SK-N-DZ (cell line): ENCODE measurements around the gene LMF1.
"Not testable (repeated sequence)": the region's sequence is repeated elsewhere in the genome, so short reads cannot be mapped to it uniquely, and the experiment has no call there.

Source experiments
- DNase-seq: peaks from one replicate; pipeline ENCODE4 v3.0.0-alpha.2; 2015; ENCODE audit warnings: low spot score

Gene LMF1

DNA sequence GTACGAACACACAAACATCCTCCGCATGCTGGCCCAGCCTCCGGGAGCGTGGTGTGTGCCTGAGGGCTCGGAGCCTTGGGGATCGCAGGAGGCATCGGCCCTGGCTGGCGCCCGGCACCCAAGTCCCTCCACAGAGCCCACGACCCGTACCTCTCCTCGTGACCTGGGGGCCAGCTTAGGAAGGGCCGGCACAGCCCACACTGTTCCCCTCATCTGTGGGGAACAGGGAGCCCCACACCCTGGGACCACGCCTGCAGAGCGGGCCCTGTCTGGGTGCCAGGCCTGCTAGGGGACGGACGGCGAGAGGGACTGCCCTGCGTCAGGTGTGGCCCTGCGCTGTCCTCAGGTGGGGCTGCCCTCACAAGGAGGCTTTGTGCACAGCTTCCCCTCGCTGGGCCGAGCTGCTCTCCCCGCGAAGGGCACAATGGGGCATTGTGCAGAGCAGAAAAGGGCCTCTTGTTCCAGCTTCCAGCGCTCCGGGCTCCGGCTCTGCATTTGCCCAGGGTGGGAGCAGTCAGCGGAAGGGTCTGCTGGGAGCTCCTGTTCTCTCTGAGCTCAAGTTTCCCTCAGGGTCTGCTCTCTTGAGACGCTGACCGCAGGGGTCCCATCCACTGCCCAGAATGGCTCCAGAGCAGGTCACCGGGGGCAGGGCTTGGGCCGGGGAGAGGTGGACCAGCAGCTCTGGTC lies 1.7 kb upstream of the LMF1 start:
- DNase-seq = no peak

GRCh38 chr16:971981-972315 lies 1.2 kb upstream of the LMF1 start:
- DNase-seq = no peak

DNA sequence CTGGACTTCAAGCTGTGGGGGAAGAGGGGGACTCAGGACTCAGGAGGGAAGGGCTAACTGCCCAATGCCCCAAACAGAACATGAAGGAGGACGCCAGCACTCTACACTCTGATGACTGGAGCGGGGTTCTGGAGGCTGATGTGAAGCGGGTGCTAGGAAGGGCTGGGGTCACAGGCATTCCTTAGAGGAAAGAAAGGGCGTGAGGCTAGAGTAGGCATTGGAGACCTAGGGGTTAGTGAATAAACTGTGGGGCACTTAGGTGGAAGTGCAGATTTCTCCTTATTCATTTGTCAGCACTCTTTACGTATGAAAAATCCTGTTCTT lies 760 bp upstream of the LMF1 start:
- no peak for DNase-seq

DNA sequence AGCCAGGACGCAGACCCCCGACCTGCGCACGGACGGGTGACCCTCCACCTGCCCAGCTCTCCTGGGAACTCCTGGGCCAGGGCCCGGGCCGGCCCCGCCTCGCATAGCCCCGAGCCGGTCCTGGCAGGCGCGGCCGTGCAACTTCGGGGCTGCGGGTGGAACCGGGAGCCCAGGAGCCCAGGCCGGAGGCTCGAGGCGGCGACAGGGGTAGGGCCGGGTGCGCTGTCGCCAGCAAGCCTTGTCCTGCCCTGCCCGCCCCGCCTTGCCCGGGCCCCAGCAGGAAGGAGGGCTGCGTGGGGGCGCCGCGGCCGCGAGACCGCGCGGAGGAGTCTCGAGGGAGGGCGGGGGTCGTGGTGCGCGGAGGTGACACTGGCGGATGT lies 408 bp downstream of the LMF1 start:
- no peak for DNase-seq

DNA sequence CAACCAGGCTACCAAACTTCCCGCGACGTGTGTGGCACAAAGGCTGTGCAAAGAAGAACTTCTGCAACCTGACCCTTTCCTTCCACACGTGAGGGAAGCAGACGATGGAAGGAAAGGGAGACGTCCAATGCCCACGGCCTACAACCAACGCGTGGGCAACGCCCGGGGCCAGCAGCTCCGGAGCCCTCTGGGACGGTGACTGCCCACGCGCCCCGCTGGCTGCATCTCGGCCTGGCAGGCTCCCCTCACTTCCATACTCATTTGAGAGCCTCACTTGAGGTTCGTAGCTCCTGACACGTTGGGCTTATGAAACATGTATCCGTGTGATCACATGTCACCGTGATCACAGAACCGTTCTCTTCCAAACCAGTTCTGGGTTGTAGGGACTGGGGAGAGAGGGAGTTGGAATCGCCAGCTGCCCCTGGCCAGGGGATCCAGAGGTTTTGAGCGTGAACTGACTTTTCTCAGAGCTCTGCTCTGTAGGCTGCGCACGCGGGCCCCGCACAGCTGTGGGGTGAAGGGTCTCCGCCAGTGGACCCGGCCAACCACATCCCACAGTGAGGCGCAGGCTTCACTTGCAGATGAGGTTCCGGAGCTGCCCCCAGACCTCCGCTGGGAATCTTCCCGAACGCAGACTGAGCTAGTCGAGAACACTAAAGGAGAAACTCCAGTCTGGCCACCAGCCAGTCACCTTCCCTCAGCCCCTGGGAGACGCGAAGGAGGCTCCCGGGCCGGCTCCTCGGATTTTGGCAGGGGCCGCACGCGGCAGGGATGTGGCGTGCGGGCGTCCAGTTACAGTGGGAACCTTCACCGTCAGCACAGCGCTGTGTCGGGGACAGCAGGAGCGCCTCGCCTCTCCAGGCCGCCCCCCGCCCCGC lies 1.0 kb downstream of the LMF1 start:
- no peak for DNase-seq

DNA sequence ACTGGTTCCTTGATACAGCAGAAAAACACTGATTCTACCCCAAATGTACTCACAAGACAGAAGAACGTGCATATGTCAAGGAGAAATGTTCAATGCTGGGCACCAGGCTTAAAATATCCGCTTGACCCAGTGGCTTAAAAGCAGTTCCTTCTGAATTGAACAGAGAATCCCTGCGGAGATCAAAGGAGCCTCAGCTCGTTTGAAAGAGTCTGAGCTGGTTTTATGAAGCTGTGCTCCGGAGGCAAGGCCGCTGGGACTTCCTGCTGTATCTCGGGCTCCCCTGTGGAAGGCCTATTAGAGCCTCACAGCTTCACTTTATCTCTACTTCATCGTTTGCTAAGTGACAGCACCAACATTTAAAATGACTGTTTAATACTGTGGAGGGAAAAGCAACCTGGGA lies 2.2 kb downstream of the LMF1 start:
- DNase-seq = no peak

- DNase-seq = no peak
Observed at GRCh38 chr16:967546-968295, 3.1 kb downstream of the LMF1 start.

GRCh38 chr16:967077-967541 lies 3.7 kb downstream of the LMF1 start:
- no peak for DNase-seq

GRCh38 chr16:966505-966904 lies 4.3 kb downstream of the LMF1 start:
- no peak for DNase-seq

DNA sequence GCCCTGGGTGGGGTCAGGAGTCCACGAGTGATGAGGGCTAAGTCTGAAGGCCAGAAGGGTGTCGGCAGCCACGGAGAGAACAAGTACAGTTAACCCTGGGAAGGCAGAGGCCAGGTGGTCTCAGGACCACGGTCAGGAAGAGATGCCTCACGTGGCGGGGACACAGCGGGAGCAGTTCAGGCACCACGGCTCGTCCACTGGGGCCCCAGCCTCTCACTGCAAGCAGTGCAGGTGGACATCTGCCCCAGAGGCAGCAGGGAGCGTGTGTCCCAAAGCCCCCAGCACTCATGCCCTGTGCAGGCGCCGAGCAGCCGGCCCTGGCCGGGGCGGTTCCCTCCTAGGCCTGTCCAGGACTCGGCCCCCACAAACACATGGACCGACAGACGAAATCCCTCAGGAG lies 4.7 kb downstream of the LMF1 start:
- DNase-seq = no peak

- DNase-seq = no peak
Observed at GRCh38 chr16:965487-965886, 5.3 kb downstream of the LMF1 start.

DNA sequence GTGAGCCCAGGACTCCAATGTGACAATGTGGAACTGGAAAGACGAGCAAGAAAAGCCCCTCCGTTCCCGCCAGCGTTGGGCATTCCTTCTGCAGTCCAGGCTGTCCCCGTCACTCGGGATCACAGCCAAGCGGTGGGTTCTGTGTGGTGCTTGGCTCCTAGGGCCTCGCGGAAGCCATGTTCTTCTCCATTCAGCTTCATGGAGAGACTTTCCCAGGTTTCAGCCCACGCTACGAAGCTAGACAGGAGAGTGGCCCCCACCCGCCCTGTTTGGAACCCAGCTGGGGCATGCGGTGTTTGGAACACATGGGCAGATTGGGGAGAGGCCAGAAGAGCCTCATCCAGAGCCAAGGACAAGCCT lies 5.8 kb downstream of the LMF1 start:
- no peak for DNase-seq

- no peak for DNase-seq
Observed at GRCh38 chr16:964356-965035, 6.3 kb downstream of the LMF1 start.

- DNase-seq = no peak
Observed at GRCh38 chr16:963913-964312, 6.9 kb downstream of the LMF1 start.

GRCh38 chr16:962901-963814 lies 7.6 kb downstream of the LMF1 start:
- DNase-seq = no peak

GRCh38 chr16:962366-962765 lies 8.4 kb downstream of the LMF1 start:
- DNase-seq = no peak

DNA sequence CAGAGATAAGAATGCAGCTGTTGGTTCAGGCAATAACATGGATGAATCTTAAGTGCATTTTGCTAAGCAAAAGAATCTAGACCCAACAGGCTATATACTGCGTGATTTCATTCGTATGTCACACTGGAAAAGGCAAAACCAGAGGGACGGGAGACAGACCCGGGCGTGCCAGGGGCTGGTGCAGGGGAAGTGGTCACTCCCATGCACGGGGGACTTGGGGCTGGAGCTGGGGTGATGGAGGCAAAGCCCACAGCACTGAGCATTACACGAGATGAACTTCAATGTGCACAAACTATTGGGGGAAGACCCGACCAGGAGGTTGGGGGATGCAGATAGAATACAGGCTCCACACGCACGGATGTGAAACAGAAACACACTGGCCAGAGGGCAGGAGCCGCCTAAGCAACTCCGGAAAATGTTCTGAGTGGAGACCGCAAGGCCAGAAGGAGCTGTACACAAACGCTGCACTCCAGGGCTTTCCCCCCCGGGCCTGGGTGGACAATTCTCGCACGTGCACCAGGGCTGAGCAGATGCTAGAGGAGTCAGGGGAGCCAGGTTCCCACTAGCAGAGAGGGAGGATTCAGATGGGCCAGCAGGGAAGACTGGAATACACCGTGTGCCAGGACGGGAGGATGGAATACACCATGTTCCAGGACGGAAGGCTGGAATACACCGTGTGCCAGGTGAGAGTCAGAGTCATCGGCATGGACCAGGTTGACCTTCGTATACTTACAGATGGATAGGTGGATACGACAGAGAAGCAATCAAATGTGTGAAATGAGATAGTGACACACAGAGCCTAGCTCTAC lies 11.3 kb downstream of the LMF1 start:
- no peak for DNase-seq

DNA sequence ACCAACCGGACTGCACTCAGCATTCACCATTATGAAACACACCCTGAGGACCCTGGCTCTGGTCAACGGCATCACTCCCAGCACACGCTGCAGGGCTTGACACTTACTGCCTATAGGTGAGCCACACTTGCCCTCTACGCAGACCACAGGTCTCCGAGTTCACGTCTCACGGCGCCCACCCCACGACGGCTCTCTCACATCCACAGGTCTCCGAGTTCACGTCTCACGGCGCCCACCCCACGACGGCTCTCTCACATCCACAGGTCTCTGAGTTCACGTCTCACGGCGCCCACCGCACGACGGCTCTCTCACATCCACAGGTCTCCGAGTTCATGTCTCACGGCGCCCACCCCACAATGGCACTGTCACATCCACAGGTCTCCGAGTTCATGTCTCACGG lies 15.0 kb downstream of the LMF1 start:
- DNase-seq = not testable (repeated sequence)

- DNase-seq = not testable (repeated sequence)
Observed at GRCh38 chr16:953818-954217, 17.0 kb downstream of the LMF1 start.

DNA sequence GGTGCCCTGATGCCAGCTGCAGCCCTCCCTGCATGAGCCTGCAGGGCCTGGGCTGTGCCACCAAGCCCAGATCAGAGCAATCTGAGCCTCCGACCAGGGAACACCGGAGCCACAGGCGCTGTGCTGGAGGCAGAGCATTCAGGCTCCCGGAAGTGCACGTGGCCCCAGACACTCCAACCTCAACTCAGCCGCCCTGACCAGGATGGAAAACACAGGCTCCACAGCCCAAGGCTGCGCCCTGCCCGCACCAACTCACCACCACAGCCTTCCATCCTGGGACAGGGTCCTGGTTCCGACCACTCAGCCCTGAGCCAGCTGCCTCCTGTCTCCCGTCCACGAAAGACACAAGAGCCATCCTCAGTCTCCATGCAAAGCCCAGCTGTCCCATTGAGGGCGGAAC lies 18.5 kb downstream of the LMF1 start:
- DNase-seq = no peak
